Erythroblast (primary cell): ENCODE data around the gene PIGU.

Source experiments
- GATA1 ChIP-seq: IDR thresholded peaks from 2 replicates; pipeline ENCODE4 v1.6.1; 2011; ENCODE audit warnings: low read depth, mild to moderate bottlenecking, control low read depth, low read length, moderate library complexity
- POLR2A ChIP-seq: IDR thresholded peaks from 2 replicates; pipeline ENCODE4 v1.6.1; 2011; ENCODE audit warnings: mild to moderate bottlenecking, low read length

- TF ChIP-seq POLR2A (no peak), GATA1 (no peak)
These were observed 99.8 kb downstream of the PIGU start for GRCh38 chr20:34577061-34577460.
